Measurements from ENCODE around the gene KNDC1. TPM values are rescaled to one million over a fixed set of nuclear protein-coding genes. Genes with fewer than 3 reads are reported as not detected.

KNDC1 gene
- total and polyA plus RNA-seq, 2 experiments from 2014 or later = 1.8 to 16.0 TPM

DNA sequence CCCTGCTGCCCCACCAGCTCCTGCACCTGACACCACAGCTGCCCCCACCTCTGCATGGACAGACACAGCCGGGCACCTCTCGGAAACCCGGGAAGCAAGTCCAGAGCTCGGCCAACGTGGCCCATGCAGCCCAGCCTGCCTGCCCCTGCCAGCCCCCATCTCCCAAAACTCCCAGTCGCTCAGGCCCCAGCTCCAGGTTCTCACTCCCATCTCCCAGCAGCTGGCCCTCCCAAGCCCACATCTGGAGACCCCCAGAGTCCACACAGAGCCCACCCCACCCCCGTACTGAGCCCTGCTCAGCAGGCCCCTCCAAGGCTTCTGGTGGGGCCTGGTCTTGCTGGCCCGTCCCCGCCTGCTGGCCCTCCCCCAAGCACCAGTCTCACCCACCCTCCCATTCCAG, 37.8 kb downstream of the KNDC1 start:
- H3K4me3 Mint-ChIP-seq = no peak overlapping the region
- Histone ChIP-seq H2AFZ (no peak overlapping the region), H3K9me2 (ENCODE audit: insufficient read depth) (no peaks in the 10 kb centered on the region), H3K4me1 (ENCODE audit: insufficient read depth) (no peaks in the 10 kb centered on the region), H3K36me3 (ENCODE audit: insufficient read depth) (no peaks in the 10 kb centered on the region), H3F3A (replicated peaks; ENCODE audit: low read depth) (no peaks in the 10 kb centered on the region), H3K27ac (ENCODE audit: low read depth) (no peak overlapping the region), H3K79me2 (replicated peaks; ENCODE audit: insufficient read depth) (no peaks in the 10 kb centered on the region), H4K20me1 (replicated peaks; ENCODE audit: insufficient read depth) (no peaks in the 10 kb centered on the region), H3K4me3 (no peak overlapping the region), H3K4me2 (no peak overlapping the region), H3K27me3 (ENCODE audit: insufficient read depth) (no peaks in the 10 kb centered on the region)
- no peaks in the 10 kb centered on the region for H3K4me1 Mint-ChIP-seq
- peaks cover 3% of the 10 kb centered on the region for H3K27me3 Mint-ChIP-seq (ENCODE audit: insufficient read depth, low read depth, poor library complexity)
- no peak for DNase-seq (ENCODE audit: low spot score)
- no peak for ATAC-seq
- TF ChIP-seq ZNF114 (CRISPR knock-in tag; IDR thresholded peaks at IDR 0.05) = no peak
- TF ChIP-seq, protein P1, sequence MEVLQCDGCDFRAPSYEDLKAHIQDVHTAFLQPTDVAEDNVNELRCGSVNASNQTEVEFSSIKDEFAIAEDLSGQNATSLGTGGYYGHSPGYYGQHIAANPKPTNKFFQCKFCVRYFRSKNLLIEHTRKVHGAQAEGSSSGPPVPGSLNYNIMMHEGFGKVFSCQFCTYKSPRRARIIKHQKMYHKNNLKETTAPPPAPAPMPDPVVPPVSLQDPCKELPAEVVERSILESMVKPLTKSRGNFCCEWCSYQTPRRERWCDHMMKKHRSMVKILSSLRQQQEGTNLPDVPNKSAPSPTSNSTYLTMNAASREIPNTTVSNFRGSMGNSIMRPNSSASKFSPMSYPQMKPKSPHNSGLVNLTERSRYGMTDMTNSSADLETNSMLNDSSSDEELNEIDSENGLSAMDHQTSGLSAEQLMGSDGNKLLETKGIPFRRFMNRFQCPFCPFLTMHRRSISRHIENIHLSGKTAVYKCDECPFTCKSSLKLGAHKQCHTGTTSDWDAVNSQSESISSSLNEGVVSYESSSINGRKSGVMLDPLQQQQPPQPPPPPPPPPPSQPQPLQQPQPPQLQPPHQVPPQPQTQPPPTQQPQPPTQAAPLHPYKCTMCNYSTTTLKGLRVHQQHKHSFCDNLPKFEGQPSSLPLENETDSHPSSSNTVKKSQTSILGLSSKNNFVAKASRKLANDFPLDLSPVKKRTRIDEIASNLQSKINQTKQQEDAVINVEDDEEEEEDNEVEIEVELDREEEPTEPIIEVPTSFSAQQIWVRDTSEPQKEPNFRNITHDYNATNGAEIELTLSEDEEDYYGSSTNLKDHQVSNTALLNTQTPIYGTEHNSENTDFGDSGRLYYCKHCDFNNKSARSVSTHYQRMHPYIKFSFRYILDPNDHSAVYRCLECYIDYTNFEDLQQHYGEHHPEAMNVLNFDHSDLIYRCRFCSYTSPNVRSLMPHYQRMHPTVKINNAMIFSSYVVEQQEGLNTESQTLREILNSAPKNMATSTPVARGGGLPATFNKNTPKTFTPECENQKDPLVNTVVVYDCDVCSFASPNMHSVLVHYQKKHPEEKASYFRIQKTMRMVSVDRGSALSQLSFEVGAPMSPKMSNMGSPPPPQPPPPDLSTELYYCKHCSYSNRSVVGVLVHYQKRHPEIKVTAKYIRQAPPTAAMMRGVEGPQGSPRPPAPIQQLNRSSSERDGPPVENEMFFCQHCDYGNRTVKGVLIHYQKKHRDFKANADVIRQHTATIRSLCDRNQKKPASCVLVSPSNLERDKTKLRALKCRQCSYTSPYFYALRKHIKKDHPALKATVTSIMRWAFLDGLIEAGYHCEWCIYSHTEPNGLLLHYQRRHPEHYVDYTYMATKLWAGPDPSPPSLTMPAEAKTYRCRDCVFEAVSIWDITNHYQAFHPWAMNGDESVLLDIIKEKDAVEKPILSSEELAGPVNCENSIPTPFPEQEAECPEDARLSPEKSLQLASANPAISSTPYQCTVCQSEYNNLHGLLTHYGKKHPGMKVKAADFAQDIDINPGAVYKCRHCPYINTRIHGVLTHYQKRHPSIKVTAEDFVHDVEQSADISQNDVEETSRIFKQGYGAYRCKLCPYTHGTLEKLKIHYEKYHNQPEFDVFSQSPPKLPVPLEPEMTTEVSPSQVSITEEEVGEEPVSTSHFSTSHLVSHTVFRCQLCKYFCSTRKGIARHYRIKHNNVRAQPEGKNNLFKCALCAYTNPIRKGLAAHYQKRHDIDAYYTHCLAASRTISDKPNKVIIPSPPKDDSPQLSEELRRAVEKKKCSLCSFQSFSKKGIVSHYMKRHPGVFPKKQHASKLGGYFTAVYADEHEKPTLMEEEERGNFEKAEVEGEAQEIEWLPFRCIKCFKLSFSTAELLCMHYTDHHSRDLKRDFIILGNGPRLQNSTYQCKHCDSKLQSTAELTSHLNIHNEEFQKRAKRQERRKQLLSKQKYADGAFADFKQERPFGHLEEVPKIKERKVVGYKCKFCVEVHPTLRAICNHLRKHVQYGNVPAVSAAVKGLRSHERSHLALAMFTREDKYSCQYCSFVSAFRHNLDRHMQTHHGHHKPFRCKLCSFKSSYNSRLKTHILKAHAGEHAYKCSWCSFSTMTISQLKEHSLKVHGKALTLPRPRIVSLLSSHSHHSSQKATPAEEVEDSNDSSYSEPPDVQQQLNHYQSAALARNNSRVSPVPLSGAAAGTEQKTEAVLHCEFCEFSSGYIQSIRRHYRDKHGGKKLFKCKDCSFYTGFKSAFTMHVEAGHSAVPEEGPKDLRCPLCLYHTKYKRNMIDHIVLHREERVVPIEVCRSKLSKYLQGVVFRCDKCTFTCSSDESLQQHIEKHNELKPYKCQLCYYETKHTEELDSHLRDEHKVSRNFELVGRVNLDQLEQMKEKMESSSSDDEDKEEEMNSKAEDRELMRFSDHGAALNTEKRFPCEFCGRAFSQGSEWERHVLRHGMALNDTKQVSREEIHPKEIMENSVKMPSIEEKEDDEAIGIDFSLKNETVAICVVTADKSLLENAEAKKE (CRISPR knock-in tag; IDR thresholded peaks at IDR 0.05) = no peak
- no peak for TF ChIP-seq EZH2phosphoT487 (IDR thresholded peaks at IDR 0.05; ENCODE audit: unreplicated experiment)
- TF ChIP-seq CREB1 (CRISPR knock-in tag; IDR thresholded peaks at IDR 0.05; ENCODE audit: low read depth) = no peak
- TF ChIP-seq, protein P2, sequence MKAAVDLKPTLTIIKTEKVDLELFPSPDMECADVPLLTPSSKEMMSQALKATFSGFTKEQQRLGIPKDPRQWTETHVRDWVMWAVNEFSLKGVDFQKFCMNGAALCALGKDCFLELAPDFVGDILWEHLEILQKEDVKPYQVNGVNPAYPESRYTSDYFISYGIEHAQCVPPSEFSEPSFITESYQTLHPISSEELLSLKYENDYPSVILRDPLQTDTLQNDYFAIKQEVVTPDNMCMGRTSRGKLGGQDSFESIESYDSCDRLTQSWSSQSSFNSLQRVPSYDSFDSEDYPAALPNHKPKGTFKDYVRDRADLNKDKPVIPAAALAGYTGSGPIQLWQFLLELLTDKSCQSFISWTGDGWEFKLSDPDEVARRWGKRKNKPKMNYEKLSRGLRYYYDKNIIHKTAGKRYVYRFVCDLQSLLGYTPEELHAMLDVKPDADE (IDR thresholded peaks at IDR 0.05) = no peak
- TF ChIP-seq ZNF331 (CRISPR knock-in tag; IDR thresholded peaks at IDR 0.05; ENCODE audit: low read depth) = no peak
- TF ChIP-seq, protein P3, sequence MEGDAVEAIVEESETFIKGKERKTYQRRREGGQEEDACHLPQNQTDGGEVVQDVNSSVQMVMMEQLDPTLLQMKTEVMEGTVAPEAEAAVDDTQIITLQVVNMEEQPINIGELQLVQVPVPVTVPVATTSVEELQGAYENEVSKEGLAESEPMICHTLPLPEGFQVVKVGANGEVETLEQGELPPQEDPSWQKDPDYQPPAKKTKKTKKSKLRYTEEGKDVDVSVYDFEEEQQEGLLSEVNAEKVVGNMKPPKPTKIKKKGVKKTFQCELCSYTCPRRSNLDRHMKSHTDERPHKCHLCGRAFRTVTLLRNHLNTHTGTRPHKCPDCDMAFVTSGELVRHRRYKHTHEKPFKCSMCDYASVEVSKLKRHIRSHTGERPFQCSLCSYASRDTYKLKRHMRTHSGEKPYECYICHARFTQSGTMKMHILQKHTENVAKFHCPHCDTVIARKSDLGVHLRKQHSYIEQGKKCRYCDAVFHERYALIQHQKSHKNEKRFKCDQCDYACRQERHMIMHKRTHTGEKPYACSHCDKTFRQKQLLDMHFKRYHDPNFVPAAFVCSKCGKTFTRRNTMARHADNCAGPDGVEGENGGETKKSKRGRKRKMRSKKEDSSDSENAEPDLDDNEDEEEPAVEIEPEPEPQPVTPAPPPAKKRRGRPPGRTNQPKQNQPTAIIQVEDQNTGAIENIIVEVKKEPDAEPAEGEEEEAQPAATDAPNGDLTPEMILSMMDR (conservative IDR thresholded peaks at IDR 0.05; ENCODE audit: low read depth in 2 of 2) = no peak
- TF ChIP-seq STAT1 (IDR thresholded peaks at IDR 0.05; ENCODE audit: unreplicated experiment) = no peak
- no peak for TF ChIP-seq EZH2 (IDR thresholded peaks at IDR 0.05; ENCODE audit: low read depth, unreplicated experiment)
- no peak for TF ChIP-seq JUNB (IDR thresholded peaks at IDR 0.05; ENCODE audit: unreplicated experiment)
- no peak for TF ChIP-seq NANOG (IDR thresholded peaks at IDR 0.05; ENCODE audit: borderline replicate concordance)
- peaks cover 11% of the 10 kb centered on the region for H3K9me3 Mint-ChIP-seq
- H3K36me3 Mint-ChIP-seq (ENCODE audit: low read depth) = no peaks in the 10 kb centered on the region
- H3K27ac Mint-ChIP-seq = no peak overlapping the region

All from GM23338 (cell line).